Adipocyte (in vitro differentiated cells): Measurements from ENCODE around the gene RGS6.

Experiments
- DNase-seq: peaks from one replicate; pipeline ENCODE4 v3.0.0-alpha.2; 2015; ENCODE audit warnings: low read depth
- H3K27me3 ChIP-seq: replicated peaks from 2 replicates; pipeline ENCODE4 v1.7.0; 2013; ENCODE audit warnings: mild to moderate bottlenecking, low read length, moderate library complexity; ENCODE audit not compliant: control insufficient read depth, insufficient read depth
- H3K36me3 ChIP-seq: 2 replicates; pipeline ENCODE4 v1.7.0; 2013; ENCODE audit warnings: low read length, mild to moderate bottlenecking, moderate library complexity; ENCODE audit not compliant: control insufficient read depth, insufficient read depth, severe bottlenecking
- H3K4me1 ChIP-seq: 2 replicates; pipeline ENCODE4 v1.7.0; 2013; ENCODE audit warnings: mild to moderate bottlenecking, low read length, moderate library complexity; ENCODE audit not compliant: control insufficient read depth, insufficient read depth
- H3K4me3 ChIP-seq: 2 replicates; pipeline ENCODE4 v1.7.0; 2013; ENCODE audit warnings: mild to moderate bottlenecking, low read length, moderate library complexity
- H3K9ac ChIP-seq: 2 replicates; pipeline ENCODE4 v1.7.0; 2013; ENCODE audit warnings: mild to moderate bottlenecking, low read length, moderate library complexity
- H3K9me3 ChIP-seq: 2 replicates; pipeline ENCODE4 v1.7.0; 2013; ENCODE audit warnings: mild to moderate bottlenecking, low read length, moderate library complexity; ENCODE audit not compliant: control insufficient read depth

Gene RGS6

GRCh38 chr14:72084935-72085334, 152.7 kb downstream of the RGS6 start:
- H3K27me3 ChIP-seq, result no peaks in the 10 kb centered on the region
- H3K4me3 ChIP-seq, result no peak overlapping the region
- no peak overlapping the region for H3K9ac ChIP-seq
- H3K4me1 ChIP-seq, result no peaks in the 10 kb centered on the region
- DNase-seq, result no peak
- H3K9me3 ChIP-seq, result no peaks in the 10 kb centered on the region
- no peaks in the 10 kb centered on the region for H3K36me3 ChIP-seq

- no peaks in the 10 kb centered on the region for H3K36me3 ChIP-seq
- H3K27me3 ChIP-seq, result no peaks in the 10 kb centered on the region
- H3K9me3 ChIP-seq, result no peaks in the 10 kb centered on the region
- DNase-seq, result no peak
- no peaks in the 10 kb centered on the region for H3K4me1 ChIP-seq
- no peak overlapping the region for H3K4me3 ChIP-seq
- H3K9ac ChIP-seq, result no peak overlapping the region
These were observed 157.4 kb downstream of the RGS6 start for GRCh38 chr14:72089625-72090024.

GRCh38 chr14:72094844-72095582, 162.8 kb downstream of the RGS6 start:
- no peaks in the 10 kb centered on the region for H3K9me3 ChIP-seq
- no peaks in the 10 kb centered on the region for H3K4me1 ChIP-seq
- no peak for DNase-seq
- no peak overlapping the region for H3K4me3 ChIP-seq
- H3K27me3 ChIP-seq, result no peaks in the 10 kb centered on the region
- no peak overlapping the region for H3K9ac ChIP-seq
- H3K36me3 ChIP-seq, result no peaks in the 10 kb centered on the region

- Histone ChIP-seq H3K9ac (no peak overlapping the region), H3K4me1 (no peaks in the 10 kb centered on the region), H3K4me3 (no peak overlapping the region), H3K36me3 (no peaks in the 10 kb centered on the region), H3K9me3 (no peaks in the 10 kb centered on the region), H3K27me3 (no peaks in the 10 kb centered on the region)
- DNase-seq, result no peak
These were observed 165.0 kb downstream of the RGS6 start for GRCh38 chr14:72097173-72097783.

GRCh38 chr14:72098210-72098609, 166.0 kb downstream of the RGS6 start:
- no peaks in the 10 kb centered on the region for H3K27me3 ChIP-seq
- no peak overlapping the region for H3K9ac ChIP-seq
- H3K4me1 ChIP-seq, result no peaks in the 10 kb centered on the region
- no peaks in the 10 kb centered on the region for H3K36me3 ChIP-seq
- H3K4me3 ChIP-seq, result no peak overlapping the region
- no peaks in the 10 kb centered on the region for H3K9me3 ChIP-seq
- no peak for DNase-seq

- Histone ChIP-seq H3K36me3 (no peaks in the 10 kb centered on the region), H3K27me3 (no peaks in the 10 kb centered on the region), H3K4me1 (no peaks in the 10 kb centered on the region), H3K4me3 (no peak overlapping the region), H3K9me3 (no peaks in the 10 kb centered on the region), H3K9ac (no peak overlapping the region)
- DNase-seq, result no peak
These were observed 167.3 kb downstream of the RGS6 start for GRCh38 chr14:72099566-72099965.

- H3K9ac ChIP-seq, result no peak overlapping the region
- DNase-seq, result peak; percentile 3
- no peaks in the 10 kb centered on the region for H3K9me3 ChIP-seq
- H3K4me3 ChIP-seq, result no peak overlapping the region
- H3K36me3 ChIP-seq, result no peaks in the 10 kb centered on the region
- no peaks in the 10 kb centered on the region for H3K27me3 ChIP-seq
- no peaks in the 10 kb centered on the region for H3K4me1 ChIP-seq
These were observed 171.9 kb downstream of the RGS6 start for GRCh38 chr14:72104011-72104613.

- Histone ChIP-seq H3K9me3 (no peaks in the 10 kb centered on the region), H3K4me3 (no peak overlapping the region), H3K27me3 (no peaks in the 10 kb centered on the region), H3K36me3 (no peaks in the 10 kb centered on the region), H3K4me1 (no peaks in the 10 kb centered on the region), H3K9ac (no peak overlapping the region)
- DNase-seq, result no peak
These were observed 179.7 kb downstream of the RGS6 start for GRCh38 chr14:72111911-72112310.

GRCh38 chr14:72118841-72119240, 186.6 kb downstream of the RGS6 start:
- no peaks in the 10 kb centered on the region for H3K36me3 ChIP-seq

GRCh38 chr14:72120315-72120714, 188.1 kb downstream of the RGS6 start:
- Histone ChIP-seq H3K9ac (no peak overlapping the region), H3K4me1 (no peaks in the 10 kb centered on the region), H3K4me3 (no peak overlapping the region), H3K27me3 (no peaks in the 10 kb centered on the region), H3K36me3 (no peaks in the 10 kb centered on the region), H3K9me3 (peaks cover under 1% of the 10 kb centered on the region)
- DNase-seq, result no peak

More at GRCh38 chr14:72118841-72119240, 186.6 kb downstream of the RGS6 start:
- Histone ChIP-seq H3K27me3 (no peaks in the 10 kb centered on the region), H3K9me3 (no peaks in the 10 kb centered on the region), H3K4me1 (no peaks in the 10 kb centered on the region), H3K4me3 (no peak overlapping the region), H3K9ac (no peak overlapping the region)
- DNase-seq, result no peak

- no peak overlapping the region for H3K9ac ChIP-seq
- no peaks in the 10 kb centered on the region for H3K4me1 ChIP-seq
- H3K4me3 ChIP-seq, result no peak overlapping the region
- no peaks in the 10 kb centered on the region for H3K36me3 ChIP-seq
- no peak for DNase-seq
- H3K9me3 ChIP-seq, result peaks cover 2% of the 10 kb centered on the region
- H3K27me3 ChIP-seq, result no peaks in the 10 kb centered on the region
These were observed 191.5 kb downstream of the RGS6 start for GRCh38 chr14:72123755-72124154.
